ENCODE data around the gene FOXP1.

DNA sequence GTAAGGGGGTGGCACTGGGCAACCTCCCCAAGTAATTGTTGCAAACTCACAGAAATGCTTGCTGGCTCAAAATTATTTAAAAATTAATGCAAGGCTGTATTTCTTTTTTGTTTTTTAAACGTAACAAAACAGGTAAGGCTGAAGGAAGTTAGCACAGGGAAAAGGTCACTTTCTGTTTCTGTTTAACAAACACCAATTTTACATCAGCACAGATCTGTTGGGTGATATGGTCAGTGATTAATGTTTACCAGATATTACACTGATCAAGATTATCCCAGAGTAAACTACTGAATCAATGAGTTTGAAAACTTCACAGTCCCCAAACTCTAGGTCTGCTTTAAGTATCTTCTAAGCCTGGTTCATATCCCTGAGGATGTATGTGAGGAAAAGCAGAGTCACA, 558.0 kb downstream of the FOXP1 start:
- TF ChIP-seq POLR2A (IDR thresholded peaks at IDR 0.05): no peak
- TF ChIP-seq, protein P1, sequence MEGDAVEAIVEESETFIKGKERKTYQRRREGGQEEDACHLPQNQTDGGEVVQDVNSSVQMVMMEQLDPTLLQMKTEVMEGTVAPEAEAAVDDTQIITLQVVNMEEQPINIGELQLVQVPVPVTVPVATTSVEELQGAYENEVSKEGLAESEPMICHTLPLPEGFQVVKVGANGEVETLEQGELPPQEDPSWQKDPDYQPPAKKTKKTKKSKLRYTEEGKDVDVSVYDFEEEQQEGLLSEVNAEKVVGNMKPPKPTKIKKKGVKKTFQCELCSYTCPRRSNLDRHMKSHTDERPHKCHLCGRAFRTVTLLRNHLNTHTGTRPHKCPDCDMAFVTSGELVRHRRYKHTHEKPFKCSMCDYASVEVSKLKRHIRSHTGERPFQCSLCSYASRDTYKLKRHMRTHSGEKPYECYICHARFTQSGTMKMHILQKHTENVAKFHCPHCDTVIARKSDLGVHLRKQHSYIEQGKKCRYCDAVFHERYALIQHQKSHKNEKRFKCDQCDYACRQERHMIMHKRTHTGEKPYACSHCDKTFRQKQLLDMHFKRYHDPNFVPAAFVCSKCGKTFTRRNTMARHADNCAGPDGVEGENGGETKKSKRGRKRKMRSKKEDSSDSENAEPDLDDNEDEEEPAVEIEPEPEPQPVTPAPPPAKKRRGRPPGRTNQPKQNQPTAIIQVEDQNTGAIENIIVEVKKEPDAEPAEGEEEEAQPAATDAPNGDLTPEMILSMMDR (IDR thresholded peaks at IDR 0.05): no peak

Data from uterus (tissue), 2 donors.